Lower lobe of right lung (tissue), 2 donors: ENCODE measurements around the gene SLC5A10. TPM values are rescaled to one million over a fixed set of nuclear protein-coding genes. Genes with fewer than 3 reads are reported as not detected.

Experiments
- ATAC-seq, 2 donors: fragments of 200-7000 bp; cut with Tn5 transposase; one replicate each; pipeline ENCODE4 v1.9.1; 2020 to 2022; ENCODE audit warnings: mild to moderate bottlenecking in 2 of 2, moderate library complexity in 2 of 2
- DNase-seq: peaks from one replicate; pipeline ENCODE4 v3.0.0-alpha.2; 2020
- H3K27ac ChIP-seq: fragments of 200-600 bp; one replicate; pipeline ENCODE4 v1.8.0; 2022
- H3K27me3 ChIP-seq: fragments of 200-600 bp; one replicate; pipeline ENCODE4 v1.8.0; 2022; ENCODE audit warnings: low read depth
- H3K36me3 ChIP-seq: fragments of 200-600 bp; one replicate; pipeline ENCODE4 v1.8.0; 2022; ENCODE audit warnings: mild to moderate bottlenecking
- H3K4me1 ChIP-seq: fragments of 200-600 bp; one replicate; pipeline ENCODE4 v1.8.0; 2022
- H3K4me3 ChIP-seq: fragments of 200-600 bp; one replicate; pipeline ENCODE4 v1.8.0; 2022; ENCODE audit warnings: mild to moderate bottlenecking
- H3K9me3 ChIP-seq: fragments of 200-600 bp; one replicate; pipeline ENCODE4 v1.8.0; 2022
- intact Hi-C: fragments of 100-400 bp; cut with DNase I; formaldehyde crosslinking; loops from one replicate; pipeline ENCODE4 v1.11.0; 2022
- total RNA-seq: library from RNA; stranded (reverse); fragmentation: NEBNext Ultra II Directional; extraction: Animal tissue kit (Norgen Biotek cat#: 25700); gene quantifications from one replicate; pipeline ENCODE4 v1.2.1, GENCODE V29; 2021
- TF ChIP-seq, protein P1 (sequence below): fragments of 200-600 bp; IDR thresholded peaks from one replicate; pipeline ENCODE4 v1.8.0; 2022; ENCODE audit warnings: antibody characterized with exemption, mild to moderate bottlenecking
- donor health status: DM: no; HTN: yes; CAD: no; lungs with severe emphysema.

The SLC5A10 gene
- total RNA-seq, 1 donor from 2014 or later, result not detected

DNA sequence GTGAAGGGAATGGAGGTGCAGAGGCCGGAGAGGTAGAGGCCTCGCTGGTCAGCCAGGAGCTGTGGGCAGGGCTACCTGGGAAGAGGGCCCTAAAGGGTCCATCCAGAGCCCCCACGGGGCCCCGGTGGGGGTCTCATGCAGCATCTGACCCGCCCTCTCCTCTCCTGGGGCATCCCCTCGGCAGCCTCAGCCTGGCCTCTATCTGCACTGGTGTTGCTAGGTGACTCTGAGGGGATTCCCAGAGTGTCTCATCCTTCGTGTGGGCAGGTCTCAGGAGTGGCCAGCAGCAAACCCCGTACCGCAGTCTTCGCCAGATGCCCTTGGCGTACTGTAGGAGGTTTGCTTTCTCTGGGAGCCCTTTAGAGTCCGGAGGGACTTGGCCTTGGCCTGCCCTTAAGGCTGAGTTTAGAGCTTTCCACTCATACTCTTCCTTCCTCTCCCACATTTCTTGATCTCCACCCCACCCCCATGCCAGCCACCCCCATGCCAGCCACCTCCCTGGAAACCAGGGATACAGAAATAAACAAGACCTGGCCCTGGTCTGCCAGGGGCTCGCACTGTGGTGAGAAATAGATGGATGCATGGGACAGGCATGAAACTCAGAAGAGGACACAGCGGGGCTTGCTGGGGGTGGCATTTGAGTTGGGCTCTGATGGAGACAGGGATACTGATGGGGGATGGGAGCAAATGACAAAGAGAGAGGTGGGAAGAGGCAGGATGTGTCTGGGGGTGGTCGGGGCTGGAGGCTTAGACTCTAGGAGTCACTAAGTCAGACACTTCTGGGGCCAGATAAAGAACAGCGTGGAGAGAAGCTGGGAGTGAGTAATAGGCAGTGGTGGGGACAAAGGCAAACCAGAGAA lies 9.9 kb downstream of the SLC5A10 start:
- DNase-seq (no peak), ATAC-seq (no peak)
- intact Hi-C loops, result no loop called here
- no peaks in the 10 kb centered on the region for H3K27me3 ChIP-seq
- H3K4me3 ChIP-seq, result no peak overlapping the region
- no peaks in the 10 kb centered on the region for H3K9me3 ChIP-seq
- peaks cover 6% of the 10 kb centered on the region for H3K4me1 ChIP-seq
- no peaks in the 10 kb centered on the region for H3K36me3 ChIP-seq
- TF ChIP-seq, protein P1, sequence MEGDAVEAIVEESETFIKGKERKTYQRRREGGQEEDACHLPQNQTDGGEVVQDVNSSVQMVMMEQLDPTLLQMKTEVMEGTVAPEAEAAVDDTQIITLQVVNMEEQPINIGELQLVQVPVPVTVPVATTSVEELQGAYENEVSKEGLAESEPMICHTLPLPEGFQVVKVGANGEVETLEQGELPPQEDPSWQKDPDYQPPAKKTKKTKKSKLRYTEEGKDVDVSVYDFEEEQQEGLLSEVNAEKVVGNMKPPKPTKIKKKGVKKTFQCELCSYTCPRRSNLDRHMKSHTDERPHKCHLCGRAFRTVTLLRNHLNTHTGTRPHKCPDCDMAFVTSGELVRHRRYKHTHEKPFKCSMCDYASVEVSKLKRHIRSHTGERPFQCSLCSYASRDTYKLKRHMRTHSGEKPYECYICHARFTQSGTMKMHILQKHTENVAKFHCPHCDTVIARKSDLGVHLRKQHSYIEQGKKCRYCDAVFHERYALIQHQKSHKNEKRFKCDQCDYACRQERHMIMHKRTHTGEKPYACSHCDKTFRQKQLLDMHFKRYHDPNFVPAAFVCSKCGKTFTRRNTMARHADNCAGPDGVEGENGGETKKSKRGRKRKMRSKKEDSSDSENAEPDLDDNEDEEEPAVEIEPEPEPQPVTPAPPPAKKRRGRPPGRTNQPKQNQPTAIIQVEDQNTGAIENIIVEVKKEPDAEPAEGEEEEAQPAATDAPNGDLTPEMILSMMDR, result no peak
- H3K27ac ChIP-seq, result no peak overlapping the region

DNA sequence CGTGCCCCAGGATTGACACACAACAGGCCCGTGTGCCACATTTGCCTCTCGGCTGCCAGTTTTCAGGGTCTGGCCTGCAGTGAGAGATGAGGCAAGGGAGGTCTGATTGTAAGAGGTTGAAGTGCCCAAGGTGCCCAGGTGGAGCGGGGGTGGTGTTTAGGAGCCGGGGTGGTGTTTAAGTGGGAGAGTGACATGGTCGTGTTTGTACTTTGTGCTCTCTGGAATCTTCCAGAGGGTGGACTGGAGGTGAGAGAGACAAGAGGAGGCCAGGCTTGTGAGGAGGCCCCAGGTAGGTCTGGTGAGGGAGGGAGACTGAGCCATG lies 10.5 kb downstream of the SLC5A10 start:
- no peak for DNase-seq
- Histone ChIP-seq H3K27ac (no peak overlapping the region), H3K27me3 (no peaks in the 10 kb centered on the region), H3K4me1 (peaks cover 6% of the 10 kb centered on the region), H3K4me3 (no peak overlapping the region), H3K9me3 (no peaks in the 10 kb centered on the region), H3K36me3 (no peaks in the 10 kb centered on the region)
- TF ChIP-seq, protein P1, result no peak
- no peak for ATAC-seq
- intact Hi-C loops, result no loop called here

DNA sequence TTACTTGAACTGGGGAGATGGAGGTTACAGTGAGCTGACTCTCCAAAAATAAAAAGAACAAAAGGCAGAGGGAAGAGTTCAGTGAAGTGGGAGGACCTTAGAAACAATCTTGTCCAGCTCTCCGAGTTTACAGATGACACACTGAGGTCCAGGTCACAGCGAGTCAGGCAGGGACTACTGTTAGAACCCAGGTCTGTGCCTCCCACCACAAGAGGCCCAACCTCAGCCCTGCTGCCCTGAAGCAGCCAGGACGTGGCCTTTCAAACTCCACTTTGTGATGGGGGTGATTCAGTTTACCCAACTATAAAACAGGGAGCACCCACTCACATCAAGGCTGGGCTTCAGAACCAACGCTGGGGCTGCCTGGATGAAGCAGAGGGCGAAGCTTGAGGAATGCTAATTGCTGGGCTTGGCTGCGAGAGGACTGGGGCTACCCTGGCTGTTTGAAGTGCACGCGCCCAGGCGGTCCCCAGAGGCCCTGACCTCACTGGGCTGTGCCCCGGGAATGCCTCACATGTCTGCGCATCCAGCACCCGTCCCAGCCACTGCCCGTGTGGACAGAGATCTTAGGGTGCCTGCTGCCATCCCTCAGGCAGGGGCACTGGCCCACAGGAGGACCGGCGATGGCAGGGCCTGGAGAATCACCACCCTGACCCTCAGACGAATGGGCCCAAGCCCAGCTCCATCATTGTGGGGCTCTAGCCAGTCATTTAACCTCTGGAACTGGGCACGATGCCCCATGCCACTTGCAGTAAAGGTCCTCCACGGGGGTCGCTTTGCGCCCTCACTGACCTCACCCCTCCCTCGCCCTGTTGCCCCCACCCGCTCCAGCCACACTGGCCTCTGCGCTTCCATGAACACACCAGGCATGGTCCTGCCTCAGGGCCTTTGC lies 11.4 kb downstream of the SLC5A10 start:
- DNase-seq (no peak), ATAC-seq (no peak)
- TF ChIP-seq, protein P1, result no peak
- no peaks in the 10 kb centered on the region for H3K9me3 ChIP-seq
- H3K4me1 ChIP-seq, result peaks cover 12% of the 10 kb centered on the region
- H3K27me3 ChIP-seq, result no peaks in the 10 kb centered on the region
- H3K36me3 ChIP-seq, result no peaks in the 10 kb centered on the region
- no peak overlapping the region for H3K27ac ChIP-seq
- no peak overlapping the region for H3K4me3 ChIP-seq
- intact Hi-C loops, result no loop called here

DNA sequence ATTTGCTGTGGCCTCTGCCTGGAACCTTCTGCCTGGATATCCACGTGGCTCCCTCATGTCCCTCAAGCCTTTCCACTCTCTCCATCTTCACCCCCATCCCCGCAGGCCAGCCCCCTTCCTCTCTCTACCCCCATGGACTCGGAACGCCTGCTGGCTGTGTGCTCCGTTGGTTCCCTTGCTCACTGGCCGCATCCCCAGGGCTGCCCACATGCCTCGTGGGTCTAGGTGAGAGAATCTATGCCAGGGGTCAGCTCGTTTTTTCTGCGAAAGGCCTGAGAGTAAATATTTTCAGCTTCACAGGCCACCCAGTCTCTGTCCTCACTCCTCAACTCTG lies 12.0 kb downstream of the SLC5A10 start:
- no peak overlapping the region for H3K4me3 ChIP-seq
- ATAC-seq (no peak), DNase-seq (no peak)
- intact Hi-C loops, result no loop called here
- no peaks in the 10 kb centered on the region for H3K9me3 ChIP-seq
- H3K27ac ChIP-seq, result no peak overlapping the region
- peaks cover 16% of the 10 kb centered on the region for H3K4me1 ChIP-seq
- TF ChIP-seq, protein P1, result no peak
- H3K36me3 ChIP-seq, result no peaks in the 10 kb centered on the region
- no peaks in the 10 kb centered on the region for H3K27me3 ChIP-seq

DNA sequence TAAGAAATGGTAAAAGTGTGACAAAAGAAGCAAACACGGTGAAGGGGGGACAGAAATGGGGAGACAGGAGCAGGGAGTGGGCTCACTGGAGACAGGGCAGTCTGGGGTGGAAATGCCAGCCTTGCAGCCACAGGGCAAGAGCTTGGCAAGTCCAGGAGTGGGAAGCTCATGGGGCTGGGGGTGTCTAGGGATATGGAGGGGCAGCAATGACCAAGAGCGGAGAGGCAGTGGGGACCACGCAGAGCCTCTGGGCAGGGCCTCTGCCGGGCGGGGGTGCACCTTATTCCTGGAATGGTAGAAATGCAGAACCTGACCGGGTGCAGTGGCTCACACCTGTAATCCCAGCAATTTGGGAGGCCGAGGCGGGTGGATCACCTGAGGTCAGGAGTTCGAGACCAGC lies 12.6 kb downstream of the SLC5A10 start:
- TF ChIP-seq, protein P1, result no peak
- no peak overlapping the region for H3K4me3 ChIP-seq
- H3K27ac ChIP-seq, result no peak overlapping the region
- H3K9me3 ChIP-seq, result no peaks in the 10 kb centered on the region
- DNase-seq (no peak), ATAC-seq (no peak)
- no peaks in the 10 kb centered on the region for H3K36me3 ChIP-seq
- H3K27me3 ChIP-seq, result no peaks in the 10 kb centered on the region
- H3K4me1 ChIP-seq, result peaks cover 21% of the 10 kb centered on the region
- intact Hi-C loops, result no loop called here
